Caco-2 (cell line): ENCODE data around the gene MRPL24. TPM values are rescaled to one million over a fixed set of nuclear protein-coding genes. Genes with fewer than 3 reads are reported as not detected.
"Not testable (repeated sequence)": the region's sequence is repeated elsewhere in the genome, so short reads cannot be mapped to it uniquely, and the experiment has no call there.

Experiments
- BruUV-seq: library from RNA; stranded (reverse); fragments of 400-500 nt; replicated peaks from 2 replicates; lab custom pipeline; 2021; lab: Mats Ljungman, UMichigan
- CTCF ChIA-PET: fragments of 300-600 bp; sonication (Branson Sonifier 250); formaldehyde crosslinking; loops from one replicate; lab custom pipeline; 2022; ENCODE audit warnings: antibody characterized with exemption; lab: Charles Lee
- POLR2A ChIA-PET: fragments of 300-600 bp; sonication (Branson Sonifier 250); formaldehyde crosslinking; loops from one replicate; lab custom pipeline; 2022; ENCODE audit warnings: antibody characterized with exemption; lab: Charles Lee
- DNase-seq, 2 experiments: peaks; one replicate each; pipeline versions ENCODE4 v3.0.0 to v3.0.0-alpha.2; 2020 to 2022
- H3K27me3 ChIP-seq: replicated peaks from 2 replicates; pipeline ENCODE4 v1.6.0; 2011; ENCODE audit warnings: low read length; ENCODE audit not compliant: control insufficient read depth, insufficient read depth
- H3K36me3 ChIP-seq: 2 replicates; pipeline ENCODE4 v1.5.1; 2011; ENCODE audit warnings: low read length; ENCODE audit not compliant: control insufficient read depth, insufficient read depth
- H3K4me1 ChIP-seq: fragments of 250-450 bp; sonication (Bioruptor Pico); 2 replicates; pipeline ENCODE4 v1.5.1; 2020; ENCODE audit warnings: mild to moderate bottlenecking
- H3K4me3 ChIP-seq: 2 replicates; pipeline ENCODE4 v1.5.1; 2011; ENCODE audit warnings: low read depth, mild to moderate bottlenecking, control low read depth, low read length
- H3K9me3 ChIP-seq: fragments of 250-450 bp; sonication (Bioruptor Pico); 2 replicates; pipeline ENCODE4 v1.5.1; 2020; ENCODE audit warnings: mild to moderate bottlenecking, moderate library complexity
- H3K27ac Mint-ChIP-seq: one replicate; pipeline ENCODE4 v1.8.0; 2022; ENCODE audit warnings: mixed read lengths; ENCODE audit not compliant: unreplicated experiment
- H3K27me3 Mint-ChIP-seq: one replicate; pipeline ENCODE4 v1.8.0; 2022; ENCODE audit warnings: mixed read lengths; ENCODE audit not compliant: insufficient read depth, unreplicated experiment
- H3K36me3 Mint-ChIP-seq: one replicate; pipeline ENCODE4 v1.8.0; 2022; ENCODE audit warnings: mild to moderate bottlenecking, mixed read lengths; ENCODE audit not compliant: insufficient read depth, unreplicated experiment
- H3K4me1 Mint-ChIP-seq: one replicate; pipeline ENCODE4 v1.8.0; 2022; ENCODE audit warnings: low read depth, mixed read lengths; ENCODE audit not compliant: unreplicated experiment
- H3K4me3 Mint-ChIP-seq: one replicate; pipeline ENCODE4 v1.8.0; 2022; ENCODE audit warnings: mild to moderate bottlenecking, moderate library complexity, mixed read lengths; ENCODE audit not compliant: unreplicated experiment
- H3K9me3 Mint-ChIP-seq: one replicate; pipeline ENCODE4 v1.8.0; 2022; ENCODE audit warnings: mixed read lengths; ENCODE audit not compliant: unreplicated experiment
- intact Hi-C: fragments of 100-400 bp; cut with micrococcal nuclease; formaldehyde crosslinking; loops from one replicate; pipeline ENCODE4 v1.10.0; 2022; ENCODE audit not compliant: unreplicated experiment
- total RNA-seq: library from RNA; stranded (reverse); gene quantifications from 2 replicates; pipeline ENCODE4 v1.2.3, GENCODE V29; 2022
- TF ChIP-seq, protein P1 (sequence below), 2 experiments: fragments of 200-600 bp in 1 of 2; IDR thresholded peaks; 1 replicate in 1 of 2; 2 replicates in 1 of 2; pipeline versions ENCODE4 v1.5.1 to v1.8.0; 2011 to 2022; ENCODE audit warnings: antibody characterized with exemption in 1 of 2, control low read depth in 1 of 2, inconsistent platforms in 1 of 2, low read depth in 1 of 2, low read length in 1 of 2, mild to moderate bottlenecking in 1 of 2, moderate library complexity in 1 of 2; ENCODE audit not compliant: insufficient read depth in 1 of 2, severe bottlenecking in 1 of 2, unreplicated experiment in 1 of 2

MRPL24 gene
- total RNA-seq, 1 experiment from 2014 or later = 52.6 TPM

DNA sequence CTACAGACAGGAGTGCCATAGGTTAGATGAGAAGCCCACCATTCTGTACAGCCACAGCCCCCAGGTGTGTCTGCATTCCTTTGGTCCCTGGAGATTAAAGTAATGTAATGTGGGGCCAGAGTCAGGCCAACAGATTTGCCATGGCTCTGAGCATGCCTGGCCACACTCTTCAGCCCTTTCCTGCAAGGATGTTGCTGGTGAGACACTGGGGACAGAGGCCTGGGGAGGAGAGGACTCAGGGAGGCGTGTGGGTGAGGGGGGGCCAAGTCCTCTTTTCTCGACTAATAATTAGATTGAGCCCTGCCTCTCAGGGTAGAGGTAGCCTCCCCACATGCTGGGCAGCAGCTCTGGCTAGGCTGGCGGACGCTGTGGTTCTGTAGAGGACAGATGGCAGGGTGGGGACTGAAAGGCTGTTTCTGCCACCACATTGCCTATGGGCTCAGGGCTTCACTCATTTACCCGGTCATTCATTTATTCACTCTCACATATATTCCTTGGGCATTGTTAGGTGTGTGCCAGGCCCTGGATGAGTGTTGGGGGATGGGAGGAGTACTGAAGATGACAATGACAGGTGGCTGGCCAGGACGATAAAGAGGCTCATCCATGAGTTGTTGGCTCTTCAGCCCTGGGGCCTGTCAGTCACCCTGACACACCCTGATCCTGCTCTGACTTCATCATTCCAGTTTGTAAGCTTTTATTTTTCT lies 19.4 kb upstream of the MRPL24 start:
- DNase-seq = no peak
- TF ChIP-seq, protein P1, sequence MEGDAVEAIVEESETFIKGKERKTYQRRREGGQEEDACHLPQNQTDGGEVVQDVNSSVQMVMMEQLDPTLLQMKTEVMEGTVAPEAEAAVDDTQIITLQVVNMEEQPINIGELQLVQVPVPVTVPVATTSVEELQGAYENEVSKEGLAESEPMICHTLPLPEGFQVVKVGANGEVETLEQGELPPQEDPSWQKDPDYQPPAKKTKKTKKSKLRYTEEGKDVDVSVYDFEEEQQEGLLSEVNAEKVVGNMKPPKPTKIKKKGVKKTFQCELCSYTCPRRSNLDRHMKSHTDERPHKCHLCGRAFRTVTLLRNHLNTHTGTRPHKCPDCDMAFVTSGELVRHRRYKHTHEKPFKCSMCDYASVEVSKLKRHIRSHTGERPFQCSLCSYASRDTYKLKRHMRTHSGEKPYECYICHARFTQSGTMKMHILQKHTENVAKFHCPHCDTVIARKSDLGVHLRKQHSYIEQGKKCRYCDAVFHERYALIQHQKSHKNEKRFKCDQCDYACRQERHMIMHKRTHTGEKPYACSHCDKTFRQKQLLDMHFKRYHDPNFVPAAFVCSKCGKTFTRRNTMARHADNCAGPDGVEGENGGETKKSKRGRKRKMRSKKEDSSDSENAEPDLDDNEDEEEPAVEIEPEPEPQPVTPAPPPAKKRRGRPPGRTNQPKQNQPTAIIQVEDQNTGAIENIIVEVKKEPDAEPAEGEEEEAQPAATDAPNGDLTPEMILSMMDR (IDR thresholded peaks at IDR 0.05; ENCODE audit: insufficient read depth in 1 of 2, low read depth in 1 of 2, low read length in 1 of 2, severe bottlenecking in 1 of 2, unreplicated experiment in 1 of 2) = no peak
- Histone ChIP-seq H3K4me3 (no peak overlapping the region), H3K4me1 (no peaks in the 10 kb centered on the region), H3K27me3 (no peaks in the 10 kb centered on the region), H3K36me3 (no peaks in the 10 kb centered on the region), H3K9me3 (no peaks in the 10 kb centered on the region)
- Mint-ChIP-seq H3K9me3 (no peaks in the 10 kb centered on the region), H3K36me3 (peaks cover 7% of the 10 kb centered on the region), H3K4me3 (no peak overlapping the region), H3K4me1 (no peaks in the 10 kb centered on the region), H3K27ac (no peak overlapping the region), H3K27me3 (no peaks in the 10 kb centered on the region)
- intact Hi-C loops = no loop called here
- ChIA-PET CTCF (interaction anchor here (0.6 to 0.7 kb wide), 3 partner anchors 25 to 117 kb away, joined by 3 to 4 read pairs (median 4); no protein-coding TSS in a partner anchor), POLR2A (no interaction called here)
- no TSS peak for BruUV-seq

DNA sequence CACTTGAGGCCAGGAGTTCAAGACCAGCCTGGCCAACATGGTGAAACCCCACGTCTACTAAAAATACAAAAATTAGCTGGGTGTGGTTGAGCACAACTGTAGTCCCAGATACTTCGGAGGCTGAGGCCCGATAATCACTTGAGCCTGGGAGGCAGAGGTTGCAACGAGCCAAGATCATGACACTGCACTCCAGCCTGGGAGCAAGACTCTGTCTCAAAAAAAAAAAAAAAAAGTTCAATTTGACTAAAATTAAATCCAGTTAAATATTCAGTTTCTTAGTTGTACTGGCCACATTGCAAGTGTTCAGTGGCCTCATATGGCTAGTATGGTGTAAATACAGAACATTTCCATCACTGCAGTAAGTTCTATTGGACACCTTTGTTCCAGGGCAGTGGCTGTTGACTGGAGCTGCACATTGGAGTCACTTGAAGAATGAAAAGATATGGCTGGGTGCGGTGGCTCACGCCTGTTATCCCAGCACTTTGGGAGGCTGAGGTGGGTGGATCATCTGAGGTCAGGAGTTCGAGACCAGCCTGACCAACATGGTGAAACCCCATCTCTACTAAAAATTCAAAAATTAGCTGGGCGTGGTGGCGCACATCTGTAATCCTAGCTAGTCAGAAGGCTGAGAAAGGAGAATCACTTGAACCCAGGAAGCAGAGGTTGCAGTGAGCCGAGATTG lies 16.8 kb upstream of the MRPL24 start:
- H3K4me3 Mint-ChIP-seq, H3K27me3 ChIP-seq, H3K9me3 Mint-ChIP-seq, H3K9me3 ChIP-seq, H3K27me3 Mint-ChIP-seq, CTCF ChIA-PET, H3K27ac Mint-ChIP-seq, H3K4me1 ChIP-seq, DNase-seq, H3K36me3 ChIP-seq, intact Hi-C loops, H3K4me3 ChIP-seq, BruUV-seq, H3K36me3 Mint-ChIP-seq, H3K4me1 Mint-ChIP-seq: not testable (repeated sequence)
- POLR2A ChIA-PET = interaction anchor here (0.5 to 1.0 kb wide), 2 partner anchors 30 to 81 kb away, joined by 3 read pairs; partner anchors contain the start of genes ISG20L2, METTL25B and NES

DNA sequence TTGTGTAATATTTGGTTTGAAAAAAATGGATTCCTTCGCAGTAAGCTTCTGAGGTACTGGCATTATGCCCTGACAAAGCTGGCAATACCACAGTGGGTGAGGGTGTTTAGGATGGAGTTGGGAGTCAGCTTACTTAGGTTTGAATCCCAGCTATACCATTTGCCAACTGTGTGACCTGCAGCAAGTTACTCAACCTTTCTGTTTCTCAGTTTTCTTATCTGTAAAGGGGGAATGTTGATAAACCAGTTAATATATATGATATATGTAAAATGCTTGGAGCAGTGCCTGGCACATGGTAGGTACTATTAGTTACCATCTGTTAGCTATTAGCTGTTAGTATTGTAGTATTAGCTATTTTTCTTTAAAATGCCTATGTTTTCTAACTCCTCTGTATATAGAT lies 15.5 kb upstream of the MRPL24 start:
- H3K27me3 Mint-ChIP-seq = no peaks in the 10 kb centered on the region
- Histone ChIP-seq H3K36me3 (no peaks in the 10 kb centered on the region; the same call in none of the 2 replicates), H3K9me3 (no peaks in the 10 kb centered on the region), H3K4me3 (no peak overlapping the region), H3K4me1 (peaks cover 6% of the 10 kb centered on the region; the same call in 1 of the 2 replicates), H3K27me3 (no peaks in the 10 kb centered on the region)
- peaks cover 7% of the 10 kb centered on the region for H3K36me3 Mint-ChIP-seq
- no peaks in the 10 kb centered on the region for H3K9me3 Mint-ChIP-seq
- POLR2A ChIA-PET = interaction anchor here (0.8 kb wide), 1 partner anchor 28 kb away, joined by 3 read pairs; the partner anchor contains the start of gene METTL25B
- no TSS peak for BruUV-seq
- CTCF ChIA-PET = interaction anchor here (0.6 kb wide), 1 partner anchor 66 kb away, joined by 3 read pairs; no protein-coding TSS in a partner anchor
- TF ChIP-seq, protein P1 (IDR thresholded peaks at IDR 0.05; ENCODE audit: insufficient read depth in 1 of 2, low read depth in 1 of 2, low read length in 1 of 2, severe bottlenecking in 1 of 2, unreplicated experiment in 1 of 2) = no peak
- H3K4me3 Mint-ChIP-seq = no peak overlapping the region
- no peak for DNase-seq
- intact Hi-C loops = no loop called here
- peaks cover 6% of the 10 kb centered on the region for H3K4me1 Mint-ChIP-seq
- H3K27ac Mint-ChIP-seq = no peak overlapping the region
